GM12865 (cell line): ENCODE measurements around the gene IL17REL.

Experiments used
- DNase-seq: peaks from one replicate; pipeline ENCODE4 v3.0.0; 2010; ENCODE audit warnings: low read depth
- H3K4me3 ChIP-seq: 2 replicates; pipeline ENCODE4 v1.5.1; 2011; ENCODE audit warnings: mild to moderate bottlenecking, low read depth, low read length, control low read depth
- CTCF ChIP-seq: IDR thresholded peaks from 2 replicates; pipeline ENCODE4 v1.5.1; 2011; ENCODE audit warnings: low read length, control low read depth, low read depth, inconsistent platforms; ENCODE audit not compliant: insufficient read depth; ENCODE audit errors: missing control alignments

The IL17REL gene

GRCh38 chr22:50035131-50035881, 22.7 kb upstream of the IL17REL start:
- no peak for TF ChIP-seq CTCF
- H3K4me3 ChIP-seq: no peak overlapping the region
- DNase-seq: no peak

GRCh38 chr22:50034126-50035081, 21.8 kb upstream of the IL17REL start:
- H3K4me3 ChIP-seq: no peak overlapping the region
- peak; percentile 36 for DNase-seq
- no peak for TF ChIP-seq CTCF

- no peak for TF ChIP-seq CTCF
- no peak for DNase-seq
- H3K4me3 ChIP-seq: no peak overlapping the region
Observed at GRCh38 chr22:50032941-50033601, 20.5 kb upstream of the IL17REL start.

GRCh38 chr22:50032109-50032871, 19.7 kb upstream of the IL17REL start:
- no peak overlapping the region for H3K4me3 ChIP-seq
- no peak for TF ChIP-seq CTCF
- DNase-seq: no peak

GRCh38 chr22:50031189-50032091, 18.9 kb upstream of the IL17REL start:
- no peak for DNase-seq
- no peak overlapping the region for H3K4me3 ChIP-seq
- TF ChIP-seq CTCF: no peak
